Measurements from ENCODE around the gene LRRC47.

DNA sequence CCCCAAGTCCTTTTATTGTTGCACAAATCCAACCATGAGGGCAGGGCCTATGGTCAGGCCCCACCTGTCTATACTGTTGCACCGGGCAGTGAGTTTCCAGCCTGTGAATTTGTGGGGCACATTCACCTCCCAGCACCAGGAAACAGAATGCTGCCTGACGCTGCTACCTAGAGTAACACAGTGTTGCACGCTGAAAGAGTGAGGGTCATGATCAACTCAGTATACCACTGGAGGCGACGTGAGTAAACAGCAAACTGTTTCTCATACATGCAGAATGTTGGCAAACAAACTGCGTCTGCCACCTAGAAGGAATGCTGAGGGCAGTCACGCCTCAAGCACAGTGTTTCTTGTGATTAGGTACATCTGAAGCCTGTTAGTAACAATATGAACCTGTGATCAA lies 13.4 kb upstream of the LRRC47 start:
- TF ChIP-seq, protein P1, sequence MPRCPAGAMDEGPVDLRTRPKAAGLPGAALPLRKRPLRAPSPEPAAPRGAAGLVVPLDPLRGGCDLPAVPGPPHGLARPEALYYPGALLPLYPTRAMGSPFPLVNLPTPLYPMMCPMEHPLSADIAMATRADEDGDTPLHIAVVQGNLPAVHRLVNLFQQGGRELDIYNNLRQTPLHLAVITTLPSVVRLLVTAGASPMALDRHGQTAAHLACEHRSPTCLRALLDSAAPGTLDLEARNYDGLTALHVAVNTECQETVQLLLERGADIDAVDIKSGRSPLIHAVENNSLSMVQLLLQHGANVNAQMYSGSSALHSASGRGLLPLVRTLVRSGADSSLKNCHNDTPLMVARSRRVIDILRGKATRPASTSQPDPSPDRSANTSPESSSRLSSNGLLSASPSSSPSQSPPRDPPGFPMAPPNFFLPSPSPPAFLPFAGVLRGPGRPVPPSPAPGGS (CRISPR knock-in tag; IDR thresholded peaks at IDR 0.05) = no peak
- TF ChIP-seq, protein P2, sequence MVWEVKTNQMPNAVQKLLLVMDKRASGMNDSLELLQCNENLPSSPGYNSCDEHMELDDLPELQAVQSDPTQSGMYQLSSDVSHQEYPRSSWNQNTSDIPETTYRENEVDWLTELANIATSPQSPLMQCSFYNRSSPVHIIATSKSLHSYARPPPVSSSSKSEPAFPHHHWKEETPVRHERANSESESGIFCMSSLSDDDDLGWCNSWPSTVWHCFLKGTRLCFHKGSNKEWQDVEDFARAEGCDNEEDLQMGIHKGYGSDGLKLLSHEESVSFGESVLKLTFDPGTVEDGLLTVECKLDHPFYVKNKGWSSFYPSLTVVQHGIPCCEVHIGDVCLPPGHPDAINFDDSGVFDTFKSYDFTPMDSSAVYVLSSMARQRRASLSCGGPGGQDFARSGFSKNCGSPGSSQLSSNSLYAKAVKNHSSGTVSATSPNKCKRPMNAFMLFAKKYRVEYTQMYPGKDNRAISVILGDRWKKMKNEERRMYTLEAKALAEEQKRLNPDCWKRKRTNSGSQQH (CRISPR knock-in tag; IDR thresholded peaks at IDR 0.05; ENCODE audit: low read depth) = no peak
